K562 (cell line): Measurements from ENCODE around the gene BRAF. TPM values are rescaled to one million over a fixed set of nuclear protein-coding genes. Genes with fewer than 3 reads are reported as not detected.

ENCODE experiments used
- ATAC-seq: fragments of 200-7000 bp; cut with Tn5 transposase; 3 replicates; pipeline ENCODE4 v1.9.1; 2020; ENCODE audit warnings: moderate library complexity
- BruUV-seq: library from RNA; stranded (reverse); fragments of 400-500 nt; replicated peaks from 2 replicates; lab custom pipeline; 2021; lab: Mats Ljungman, UMichigan
- CTCF ChIA-PET: fragments of 300-600 bp; formaldehyde crosslinking; extraction: SDS; loops from one replicate; lab custom pipeline; 2021; ENCODE audit warnings: low intra/inter-chr PET ratio; lab: Yijun Ruan, JAX
- POLR2A ChIA-PET: fragments of 300-600, 350-650 bp; sonication (Branson Sonifier 250); formaldehyde crosslinking; extraction: SDS; loops from one replicate; lab custom pipeline; 2021; ENCODE audit warnings: antibody characterized with exemption, inconsistent platforms; lab: Yijun Ruan, JAX
- DNase-seq, 4 experiments: peaks; one replicate each; pipeline versions ENCODE4 v3.0.0 to v3.0.0-alpha.2; 2011 to 2018; ENCODE audit warnings: low spot score in 3 of 4, mixed read lengths in 3 of 4; ENCODE audit errors: extremely low read depth in 1 of 4
- FAIRE-seq: peaks from 2 replicates; lab custom pipeline; 2011; peaks lifted over from hg19 to GRCh38; lab: Jason Lieb, UNC
- H2AFZ ChIP-seq: 2 replicates; pipeline ENCODE4 v1.6.0; 2011; ENCODE audit warnings: low read depth, low read length, control low read depth, inconsistent platforms
- H3K27ac ChIP-seq: fragments of 200-600 bp; 3 replicates; pipeline ENCODE4 v1.8.0; 2011; ENCODE audit warnings: low read depth, mild to moderate bottlenecking, control low read depth, inconsistent platforms, low read length, moderate library complexity, mixed read lengths; ENCODE audit errors: extremely low read depth
- H3K27me3 ChIP-seq, 2 experiments: fragments of 300-600 bp in 1 of 2; 2 replicates in 1 of 2; 3 replicates in 1 of 2; pipeline versions ENCODE4 v1.6.0 to v1.8.0; 2011; ENCODE audit warnings: inconsistent platforms in 2 of 2, low read length in 2 of 2, mild to moderate bottlenecking in 1 of 2, mixed read lengths in 1 of 2, moderate library complexity in 1 of 2; ENCODE audit not compliant: control insufficient read depth in 2 of 2, insufficient read depth in 2 of 2
- H3K36me3 ChIP-seq: fragments of 300-600 bp; 3 replicates; pipeline ENCODE4 v1.8.0; 2011; ENCODE audit warnings: mild to moderate bottlenecking, low read length, inconsistent platforms; ENCODE audit not compliant: control insufficient read depth, insufficient read depth
- H3K4me1 ChIP-seq, 2 experiments: fragments of 200-600 bp in 1 of 2; replicated peaks in 1 of 2; 2 replicates in 1 of 2; 3 replicates in 1 of 2; pipeline versions ENCODE4 v1.5.1 to v1.8.0; 2011; ENCODE audit warnings: inconsistent platforms in 2 of 2, low read length in 2 of 2, mild to moderate bottlenecking in 1 of 2, mixed read lengths in 1 of 2, moderate library complexity in 1 of 2; ENCODE audit not compliant: control insufficient read depth in 2 of 2, insufficient read depth in 2 of 2
- H3K4me2 ChIP-seq: 2 replicates; pipeline ENCODE4 v1.6.1; 2011; ENCODE audit warnings: low read length, control low read depth, inconsistent platforms, mixed read lengths; ENCODE audit not compliant: insufficient read depth
- H3K4me3 ChIP-seq: fragments of 200-600 bp; sonication (generic), shearing (Covaris generic); 2 replicates; pipeline ENCODE4 v1.5.1; 2016; ENCODE audit warnings: control low read depth, inconsistent platforms
- H3K79me2 ChIP-seq: fragments of 200-600 bp; 3 replicates; pipeline ENCODE4 v1.8.0; 2011; ENCODE audit warnings: low read length, inconsistent platforms; ENCODE audit not compliant: control insufficient read depth, insufficient read depth
- H3K9ac ChIP-seq, 2 experiments: 2 replicates each; pipeline versions ENCODE4 v1.6.0 to v1.6.1; 2011; ENCODE audit warnings: low read depth in 2 of 2, low read length in 2 of 2, control low read depth in 1 of 2, inconsistent platforms in 1 of 2, mild to moderate bottlenecking in 1 of 2, mixed read lengths in 1 of 2; ENCODE audit not compliant: insufficient read depth in 1 of 2
- H3K9me1 ChIP-seq: one replicate; pipeline ENCODE4 v1.6.0; 2011; ENCODE audit warnings: inconsistent platforms, mild to moderate bottlenecking, low read length, moderate library complexity; ENCODE audit not compliant: control insufficient read depth, insufficient read depth
- H3K9me3 ChIP-seq: replicated peaks from 2 replicates; pipeline ENCODE4 v1.5.1; 2011; ENCODE audit warnings: low read depth, low read length, inconsistent platforms; ENCODE audit not compliant: control insufficient read depth, insufficient read depth
- H4K20me1 ChIP-seq: replicated peaks from 2 replicates; pipeline ENCODE4 v1.6.1; 2011; ENCODE audit warnings: low read length, inconsistent platforms, mixed read lengths; ENCODE audit not compliant: control insufficient read depth, insufficient read depth
- ARID1B ChIP-seq: fragments of 450-650 bp; IDR thresholded peaks from 2 replicates; pipeline ENCODE4 v1.6.1; 2016; ENCODE audit warnings: antibody characterized with exemption, mild to moderate bottlenecking, inconsistent platforms
- BRF1 ChIP-seq: IDR thresholded peaks from 3 replicates; pipeline ENCODE4 v1.6.1; 2011; ENCODE audit warnings: borderline replicate concordance, mild to moderate bottlenecking; ENCODE audit not compliant: insufficient read length; ENCODE audit errors: extremely low read depth
- CBX1 ChIP-seq: sonication (generic); IDR thresholded peaks from 2 replicates; pipeline ENCODE4 v1.6.1; 2016; ENCODE audit warnings: antibody characterized with exemption, low read depth, mild to moderate bottlenecking
- E2F3 ChIP-seq: fragments of 250-450 bp; sonication (Bioruptor Pico); IDR thresholded peaks from 2 replicates; pipeline ENCODE4 v1.4.0; 2020; ENCODE audit warnings: mild to moderate bottlenecking
- ESRRA ChIP-seq: fragments of 450-650 bp; IDR thresholded peaks from 2 replicates; pipeline ENCODE4 v1.6.1; 2014; ENCODE audit warnings: low read depth, mild to moderate bottlenecking, moderate library complexity, borderline replicate concordance
- FOSL1 ChIP-seq: fragments of 200-800 bp; sonication (Bioruptor generic); conservative IDR thresholded peaks from 2 replicates; pipeline ENCODE4 v1.6.1; 2016; ENCODE audit warnings: missing genetic modification characterization, missing compliant biosample characterization
- HDAC2 ChIP-seq: fragments of 450-650 bp; IDR thresholded peaks from 2 replicates; pipeline ENCODE4 v1.6.1; 2016; ENCODE audit warnings: mild to moderate bottlenecking
- HMGN3 ChIP-seq: IDR thresholded peaks from 2 replicates; pipeline ENCODE4 v1.6.1; 2011; ENCODE audit warnings: borderline replicate concordance, low read depth, mild to moderate bottlenecking, mixed read lengths, low read length; ENCODE audit not compliant: insufficient read length; ENCODE audit errors: extremely low read depth
- HNRNPLL ChIP-seq: fragments of 200-400 bp; formaldehyde crosslinking; IDR thresholded peaks from 2 replicates; pipeline ENCODE4 v1.6.1; 2017; ENCODE audit warnings: low read length, low read depth, mild to moderate bottlenecking; ENCODE audit not compliant: poor library complexity, severe bottlenecking
- MLX ChIP-seq, 2 experiments: fragments of 450-650 bp in 1 of 2; sonication (generic) in 1 of 2; formaldehyde crosslinking; conservative IDR thresholded peaks; 2 replicates each; pipeline versions ENCODE4 v1.4.0 to v1.8.1; 2020 to 2022; ENCODE audit warnings: mild to moderate bottlenecking in 1 of 2, missing genetic modification reagents in 1 of 2
- MXI1 ChIP-seq: IDR thresholded peaks from 2 replicates; pipeline ENCODE4 v1.6.1; 2011; ENCODE audit warnings: low read depth, mild to moderate bottlenecking, improper control_type of control experiment, low read length
- NFYB ChIP-seq: IDR thresholded peaks from 2 replicates; pipeline ENCODE4 v1.6.1; 2011; ENCODE audit warnings: mild to moderate bottlenecking, moderate library complexity; ENCODE audit not compliant: insufficient read length; ENCODE audit errors: extremely low read depth
- POLR3A ChIP-seq: IDR thresholded peaks from 2 replicates; pipeline ENCODE4 v1.6.1; 2011; ENCODE audit warnings: borderline replicate concordance, mild to moderate bottlenecking, moderate library complexity; ENCODE audit not compliant: insufficient read length, insufficient read depth; ENCODE audit errors: extremely low read depth
- PTTG1 ChIP-seq: fragments of 450-650 bp; IDR thresholded peaks from 2 replicates; pipeline ENCODE4 v1.6.1; 2016; ENCODE audit warnings: low read depth, mild to moderate bottlenecking, missing genetic modification characterization, missing compliant biosample characterization
- SP1 ChIP-seq: sonication (generic); formaldehyde crosslinking; IDR thresholded peaks from 2 replicates; pipeline ENCODE4 v1.8.1; 2022; ENCODE audit warnings: mild to moderate bottlenecking, missing genetic modification reagents
- SRSF7 ChIP-seq: fragments of 200-400 bp; formaldehyde crosslinking; optimal IDR thresholded peaks from 2 replicates; pipeline ENCODE3; 2017; ENCODE audit warnings: mild to moderate bottlenecking, low read depth, low read length
- ZNF217 ChIP-seq: sonication (generic); formaldehyde crosslinking; IDR thresholded peaks from 2 replicates; pipeline ENCODE4 v1.8.0; 2022; ENCODE audit warnings: mild to moderate bottlenecking, missing genetic modification reagents
- ZNF224 ChIP-seq: sonication (generic); formaldehyde crosslinking; IDR thresholded peaks from 2 replicates; pipeline ENCODE4 v1.8.0; 2022; ENCODE audit warnings: mild to moderate bottlenecking, missing genetic modification reagents
- ZNF23 ChIP-seq: fragments of 250-450 bp; sonication (Bioruptor Pico); IDR thresholded peaks from 2 replicates; pipeline ENCODE4 v1.4.0; 2020; ENCODE audit warnings: mild to moderate bottlenecking
- ZNF41 ChIP-seq: fragments of 250-450 bp; sonication (Bioruptor Pico); conservative IDR thresholded peaks from 2 replicates; pipeline ENCODE4 v1.4.0; 2020; ENCODE audit warnings: mild to moderate bottlenecking
- WGBS: fragments of 100-300 bp; shearing (Covaris generic); methylation state at CpG from one replicate; pipeline ENCODE4 v1.1.6; 2016; ENCODE audit warnings: low coverage, mixed read lengths; ENCODE audit not compliant: insufficient coverage; ENCODE audit errors: missing lambda C conversion rate; 5-methylcytosine and 5-hydroxymethylcytosine counted together
- in situ Hi-C: fragments of 300-500 bp; cut with MboI; formaldehyde crosslinking; loops from 4 replicates; pipeline ENCODE4 v1.15.0; 2018; ENCODE audit warnings: inconsistent platforms, mixed read lengths
- intact Hi-C: fragments of 100-400 bp; cut with micrococcal nuclease; formaldehyde crosslinking; loops from 2 replicates; pipeline ENCODE4 v1.14.2; 2022
- polyA plus RNA-seq, 8 experiments: library from polyadenylated mRNA; depleted of rRNA in 4 of 8; stranded (reverse) in 5 of 8; unstranded in 3 of 8; fragments of >200 nt; fragmentation: Nextera tagmentation in 2 of 8; fragmentation: Illumina TruSeq in 1 of 8; extraction: Ambion mirVana in 2 of 8; extraction: Trizol in 1 of 8; gene quantifications; 2 replicates each; pipeline versions ENCODE4 v1.2.1 to v1.2.3, GENCODE V29; 2011 to 2014; ENCODE audit warnings: inconsistent platforms in 1 of 8, missing spikeins in 1 of 8
- total RNA-seq, 7 experiments: library from RNA; depleted of rRNA in 6 of 7; stranded (reverse); fragments of >200 nt in 6 of 7; fragmentation: Illumina TruSeq in 2 of 7; extraction: Trizol in 2 of 7; gene quantifications; 2 replicates each; pipeline versions ENCODE4 v1.2.1 to v1.2.3, GENCODE V29; 2011 to 2021; ENCODE audit warnings: low replicate concordance in 1 of 7
- TF ChIP-seq, protein P1 (sequence below): sonication (generic); formaldehyde crosslinking; IDR thresholded peaks from 2 replicates; pipeline ENCODE4 v1.8.1; 2023; ENCODE audit warnings: mild to moderate bottlenecking, missing genetic modification reagents

Gene BRAF
- total and polyA plus RNA-seq, 9 of the 15 experiments (the other 6 are each of a cell fraction or from before 2014, with no cell fraction given) = 3.6 to 38.3 (median 21.9) TPM

DNA sequence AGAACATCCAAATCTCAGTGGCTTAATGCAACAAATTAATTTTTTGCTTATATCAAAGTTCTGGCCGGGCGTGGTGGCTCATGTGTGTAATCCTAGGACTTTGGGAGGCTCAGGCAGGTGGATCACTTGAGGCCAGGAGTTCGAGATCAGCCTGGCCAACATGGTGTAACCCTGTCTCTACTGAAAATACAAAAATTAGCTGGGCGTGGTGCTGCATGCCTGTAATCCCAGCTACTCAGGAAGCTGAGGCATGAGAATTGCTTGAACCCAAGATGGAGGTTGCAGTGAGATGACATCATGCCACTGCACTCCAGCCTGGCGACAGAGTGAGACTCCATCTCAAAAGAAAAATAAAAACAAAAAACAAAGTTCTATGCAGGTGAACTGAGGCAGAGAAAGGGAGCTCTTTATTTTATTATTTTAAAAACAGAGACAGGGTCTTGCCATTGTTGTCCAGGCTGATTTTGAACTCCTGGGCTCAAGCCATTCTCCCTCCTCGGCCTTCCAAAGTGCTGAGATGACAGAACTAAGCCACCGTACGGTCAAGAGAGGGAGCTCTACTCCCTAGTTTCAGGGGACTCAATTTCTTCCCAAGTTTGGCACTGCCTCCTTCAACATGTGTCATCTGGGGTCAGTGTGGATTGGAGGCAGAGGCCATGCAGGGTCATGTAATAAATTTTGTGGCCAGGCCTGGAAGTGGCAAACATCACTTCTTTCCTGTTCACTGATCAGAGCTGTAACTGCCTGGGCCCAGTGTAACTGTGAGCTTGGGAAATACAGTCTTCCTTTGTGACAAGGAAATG lies 249.6 kb downstream of the BRAF start:
- H3K79me2 ChIP-seq = no peaks in the 10 kb centered on the region
- in situ Hi-C loops = no loop called here
- POLR2A ChIA-PET = interaction anchor here (0.7 to 1.7 kb wide), 11 partner anchors 9 to 542 kb away, joined by 3 to 5 read pairs (median 4); partner anchors contain the start of genes BRAF and NDUFB2
- DNase-seq (peak; percentile 69 to 80 (median 74)), ATAC-seq (peak; percentile 80), FAIRE-seq (peak; percentile 89)
- no peak overlapping the region for H3K27ac ChIP-seq
- peaks cover 24 to 37% of the 10 kb centered on the region in 2 experiments; a peak in 4 of 5 replicates for H3K4me1 ChIP-seq
- H4K20me1 ChIP-seq = no peaks in the 10 kb centered on the region
- no peak overlapping the region for H2AFZ ChIP-seq
- peaks cover 3% of the 10 kb centered on the region; the same call in 1 of the 3 replicates for H3K36me3 ChIP-seq
- H3K27me3 ChIP-seq = no peaks in the 10 kb centered on the region
- WGBS = 45% methylated on average over 8 of the region's 8 CpGs
- H3K4me2 ChIP-seq = no peak overlapping the region; the same call in 1 of the 2 replicates
- H3K9me1 ChIP-seq = no peaks in the 10 kb centered on the region
- CTCF ChIA-PET = no interaction called here
- H3K4me3 ChIP-seq = no peak overlapping the region
- intact Hi-C loops = loop anchor here (1.0 to 10.0 kb wide), 5 partner anchors 136 to 860 kb away; no protein-coding TSS in a partner anchor
- no peaks in the 10 kb centered on the region for H3K9me3 ChIP-seq
- H3K9ac ChIP-seq = no peak overlapping the region; a peak in 1 of 4 replicates
- BruUV-seq = no TSS peak
- TF ChIP-seq HMGN3 = no peak
- TF ChIP-seq HDAC2 = no peak
- no peak for TF ChIP-seq HNRNPLL
- TF ChIP-seq ZNF224 (CRISPR knock-in tag) = no peak
- TF ChIP-seq MXI1 = no peak
- no peak for TF ChIP-seq CBX1
- TF ChIP-seq SRSF7 = no peak
- TF ChIP-seq SP1 (CRISPR knock-in tag) = no peak
- TF ChIP-seq ZNF41 = no peak
- TF ChIP-seq, protein P1, sequence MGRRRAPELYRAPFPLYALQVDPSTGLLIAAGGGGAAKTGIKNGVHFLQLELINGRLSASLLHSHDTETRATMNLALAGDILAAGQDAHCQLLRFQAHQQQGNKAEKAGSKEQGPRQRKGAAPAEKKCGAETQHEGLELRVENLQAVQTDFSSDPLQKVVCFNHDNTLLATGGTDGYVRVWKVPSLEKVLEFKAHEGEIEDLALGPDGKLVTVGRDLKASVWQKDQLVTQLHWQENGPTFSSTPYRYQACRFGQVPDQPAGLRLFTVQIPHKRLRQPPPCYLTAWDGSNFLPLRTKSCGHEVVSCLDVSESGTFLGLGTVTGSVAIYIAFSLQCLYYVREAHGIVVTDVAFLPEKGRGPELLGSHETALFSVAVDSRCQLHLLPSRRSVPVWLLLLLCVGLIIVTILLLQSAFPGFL (CRISPR knock-in tag) = no peak
- TF ChIP-seq ZNF217 (CRISPR knock-in tag) = no peak
- TF ChIP-seq NFYB = no peak
- 0 out of 2 replicates have a peak, but pooled peaks have one; percentile 63 for TF ChIP-seq ESRRA
- TF ChIP-seq POLR3A = no peak
- no peak for TF ChIP-seq E2F3
- TF ChIP-seq PTTG1 (tag) = no peak
- TF ChIP-seq BRF1 = no peak
- no peak for TF ChIP-seq MLX (CRISPR knock-in tag; conservative IDR thresholded peaks at IDR 0.05)
- no peak; the same call in 1 of the 2 replicates for TF ChIP-seq ARID1B
- TF ChIP-seq ZNF23 = no peak
- peak; percentile 45 for TF ChIP-seq FOSL1
